AG09319 (cell line): ENCODE measurements around the gene SFTPA2.
A peak's percentile ranks its signal among the peaks of the same experiment; 100 is the strongest.
"Not testable (repeated sequence)": the region's sequence is repeated elsewhere in the genome, so short reads cannot be mapped to it uniquely, and the experiment has no call there.

ENCODE experiments used
- DNase-seq: peaks from one replicate; pipeline ENCODE4 v3.0.0-alpha.2; 2010; ENCODE audit warnings: low read depth; ENCODE audit errors: extremely low read depth
- CTCF ChIP-seq: IDR thresholded peaks from 2 replicates; pipeline ENCODE4 v1.5.1; 2011; ENCODE audit warnings: low read depth, mild to moderate bottlenecking, inconsistent platforms, low read length, moderate library complexity

The SFTPA2 gene

DNA sequence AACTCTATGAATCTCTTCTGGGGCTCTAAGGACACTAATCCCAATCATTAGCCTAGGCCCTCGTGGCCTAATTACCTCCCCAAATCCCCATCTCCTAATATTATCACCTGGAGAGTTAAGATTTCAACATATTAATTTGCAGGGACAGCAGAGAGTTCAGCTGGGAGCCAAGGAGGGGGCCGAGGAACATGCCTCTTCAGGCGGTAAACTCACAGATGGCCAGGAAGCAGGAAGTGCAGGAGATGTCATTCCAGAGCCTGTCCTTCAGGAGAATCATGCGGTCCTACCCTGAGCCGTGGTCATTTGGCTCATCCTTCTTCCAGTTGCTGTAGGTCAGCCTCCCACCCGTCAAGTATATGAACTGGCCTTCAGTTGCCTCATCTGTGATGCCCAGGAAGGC lies 21.9 kb upstream of the SFTPA2 start:
- TF ChIP-seq CTCF = no peak
- no peak for DNase-seq

DNA sequence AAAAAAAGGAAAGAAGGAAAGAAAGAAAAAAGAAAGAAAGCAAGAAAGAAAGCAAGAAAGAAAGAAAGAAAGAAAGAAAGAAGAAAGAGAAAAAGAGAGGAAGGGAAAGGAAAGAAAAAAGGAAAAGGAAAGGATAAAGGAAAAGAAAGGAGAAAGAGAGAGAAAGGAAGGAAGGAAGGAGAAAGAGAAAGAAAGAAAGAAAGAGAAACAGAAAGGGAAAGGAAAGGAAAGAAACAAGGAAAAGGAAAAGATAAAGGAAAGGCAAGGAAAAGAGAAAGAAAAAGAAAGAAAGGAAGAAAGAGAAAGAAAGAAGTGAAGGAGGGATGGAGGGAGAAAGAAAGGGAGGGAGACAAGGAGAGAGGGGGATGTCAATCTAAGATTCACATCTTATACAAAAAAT lies 20.8 kb upstream of the SFTPA2 start:
- no peak for DNase-seq
- no peak for TF ChIP-seq CTCF

GRCh38 chr10:79579361-79579760 lies 19.2 kb upstream of the SFTPA2 start:
- no peak for DNase-seq
- no peak for TF ChIP-seq CTCF

DNA sequence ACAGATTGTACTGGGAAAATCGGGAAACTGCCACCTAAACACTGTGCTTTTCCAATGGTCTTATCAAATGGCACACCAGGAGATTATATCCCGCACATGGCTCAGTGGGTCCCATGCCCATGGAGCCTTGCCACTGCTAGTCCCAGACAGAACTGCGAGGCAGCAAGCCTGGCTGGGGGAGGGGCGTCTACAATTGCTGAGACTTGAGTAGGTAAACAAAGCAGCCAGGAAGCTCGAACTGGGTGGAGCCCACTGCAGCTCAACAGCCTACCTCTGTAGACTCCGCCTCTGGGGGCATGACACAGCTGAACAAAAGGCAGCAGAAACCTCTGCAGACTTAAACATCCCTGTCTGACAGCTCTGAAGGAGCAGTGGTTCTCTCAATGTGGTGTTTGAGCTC lies 10.4 kb upstream of the SFTPA2 start:
- not testable (repeated sequence) for DNase-seq

DNA sequence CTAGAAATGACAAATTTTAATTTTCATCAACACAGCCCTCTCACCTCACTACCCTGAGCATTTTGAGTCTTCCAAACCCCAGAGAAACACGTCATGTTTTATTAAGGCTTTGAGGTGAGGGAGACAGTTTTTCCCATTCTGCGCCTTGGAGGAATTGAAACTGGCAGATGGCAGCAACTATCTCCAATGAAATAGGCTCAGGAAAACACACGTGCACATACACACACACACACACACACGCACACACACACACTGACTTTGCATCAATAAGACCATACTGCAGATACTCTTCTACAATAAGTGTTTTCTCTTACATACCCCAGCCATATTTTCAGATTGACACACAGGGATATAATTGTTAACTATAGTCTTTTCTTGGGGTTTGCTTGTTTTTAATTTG lies 3.2 kb upstream of the SFTPA2 start:
- no peak for TF ChIP-seq CTCF
- DNase-seq = no peak

GRCh38 chr10:79562135-79562756 lies 2.0 kb upstream of the SFTPA2 start:
- DNase-seq = peak; percentile 12
- peak; percentile 98 for TF ChIP-seq CTCF

- no peak for DNase-seq
- TF ChIP-seq CTCF = no peak
Observed at GRCh38 chr10:79561257-79561656, 1.1 kb upstream of the SFTPA2 start.

DNA sequence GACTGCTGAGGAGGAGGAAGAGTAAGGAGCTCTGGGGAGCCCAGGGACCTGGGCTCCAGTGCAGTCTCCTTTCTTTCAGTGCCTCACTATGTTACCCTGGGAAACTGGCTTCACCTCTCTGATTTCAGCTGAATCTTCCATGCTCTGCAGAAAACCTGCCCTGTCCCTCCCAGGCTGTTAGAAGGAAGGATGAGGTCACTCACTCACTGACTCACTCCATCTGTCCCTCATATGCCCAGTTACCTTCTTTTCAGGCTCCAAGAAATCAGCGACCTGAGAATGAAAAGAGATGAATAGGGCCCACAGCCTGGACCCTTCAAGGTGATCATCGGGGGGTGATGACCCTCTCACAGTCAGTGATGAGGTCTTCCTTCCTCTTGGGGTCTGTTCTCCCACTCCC lies 481 bp downstream of the SFTPA2 start:
- no peak for DNase-seq
- no peak for TF ChIP-seq CTCF

GRCh38 chr10:79556961-79557360 lies 3.2 kb downstream of the SFTPA2 start:
- not testable (repeated sequence) for DNase-seq
